NCI-H345 treated with DMSO at 0.1 percent for 48 hours (cell line): ENCODE measurements around the gene RAB3B.
"Not testable (repeated sequence)": the region's sequence is repeated elsewhere in the genome, so short reads cannot be mapped to it uniquely, and the experiment has no call there.

Source experiments
- DNase-seq: peaks from one replicate; lab custom pipeline; 2025; ENCODE audit not compliant: unreplicated experiment; lab: John Stamatoyannopoulos, UW

Gene RAB3B

DNA sequence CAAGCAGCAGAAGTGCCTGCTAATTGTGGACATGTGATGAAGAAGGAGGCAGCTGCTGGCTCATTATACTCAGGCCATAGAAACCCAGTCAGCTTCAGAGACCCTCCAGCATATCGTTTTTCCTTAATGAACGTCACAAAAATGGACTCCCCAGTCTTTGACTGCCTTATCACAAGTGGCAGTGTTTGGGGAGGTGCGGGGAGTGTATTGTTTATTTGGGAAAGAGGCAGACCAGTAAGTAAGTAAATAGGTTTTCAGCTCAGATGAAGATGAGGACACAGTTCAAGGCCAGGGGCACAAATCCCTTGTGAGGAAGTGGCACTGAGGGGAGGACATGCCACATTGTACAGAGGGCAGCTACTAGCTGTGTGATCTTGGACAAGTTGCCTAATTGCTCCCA lies 68.5 kb downstream of the RAB3B start:
- no peak for DNase-seq

DNA sequence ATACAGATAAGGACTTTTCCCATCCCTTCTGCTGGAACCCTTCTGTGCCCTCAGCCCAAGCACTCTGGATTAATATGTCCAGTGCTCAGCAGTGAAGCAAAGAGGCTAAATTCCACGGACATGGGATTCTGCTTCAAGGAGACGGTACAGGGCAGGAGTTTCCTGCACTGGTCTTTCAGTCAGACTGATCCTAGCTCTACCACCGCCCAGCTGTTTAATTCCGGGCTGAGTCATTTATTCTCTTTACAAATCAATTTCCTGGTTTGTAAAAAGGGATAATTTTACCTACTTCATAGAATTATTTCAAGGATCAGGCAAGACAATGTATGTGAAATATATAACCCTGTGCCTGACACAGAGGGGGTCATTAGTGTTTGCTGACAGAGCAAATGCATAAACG lies 70.4 kb downstream of the RAB3B start:
- DNase-seq = no peak

DNA sequence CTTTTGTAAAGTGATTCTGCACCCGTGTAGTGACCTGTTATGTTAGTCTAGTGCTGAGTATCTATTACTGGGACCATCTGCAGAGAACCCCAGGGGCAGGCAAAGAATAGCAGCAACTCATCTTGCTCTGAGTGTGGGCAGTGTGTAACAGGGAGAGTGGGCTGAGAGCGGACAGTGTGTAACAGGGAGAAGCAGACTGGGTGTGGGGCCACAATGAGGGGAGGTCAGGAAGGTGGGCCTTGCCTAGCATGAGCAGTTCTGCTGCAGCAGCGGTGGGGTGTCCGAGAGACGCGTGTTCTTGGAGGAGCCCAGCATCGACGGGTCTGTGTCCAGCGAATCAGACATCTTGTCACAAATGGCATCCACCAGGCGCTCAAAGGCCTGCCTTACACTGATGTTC lies 70.8 kb downstream of the RAB3B start:
- DNase-seq = no peak

DNA sequence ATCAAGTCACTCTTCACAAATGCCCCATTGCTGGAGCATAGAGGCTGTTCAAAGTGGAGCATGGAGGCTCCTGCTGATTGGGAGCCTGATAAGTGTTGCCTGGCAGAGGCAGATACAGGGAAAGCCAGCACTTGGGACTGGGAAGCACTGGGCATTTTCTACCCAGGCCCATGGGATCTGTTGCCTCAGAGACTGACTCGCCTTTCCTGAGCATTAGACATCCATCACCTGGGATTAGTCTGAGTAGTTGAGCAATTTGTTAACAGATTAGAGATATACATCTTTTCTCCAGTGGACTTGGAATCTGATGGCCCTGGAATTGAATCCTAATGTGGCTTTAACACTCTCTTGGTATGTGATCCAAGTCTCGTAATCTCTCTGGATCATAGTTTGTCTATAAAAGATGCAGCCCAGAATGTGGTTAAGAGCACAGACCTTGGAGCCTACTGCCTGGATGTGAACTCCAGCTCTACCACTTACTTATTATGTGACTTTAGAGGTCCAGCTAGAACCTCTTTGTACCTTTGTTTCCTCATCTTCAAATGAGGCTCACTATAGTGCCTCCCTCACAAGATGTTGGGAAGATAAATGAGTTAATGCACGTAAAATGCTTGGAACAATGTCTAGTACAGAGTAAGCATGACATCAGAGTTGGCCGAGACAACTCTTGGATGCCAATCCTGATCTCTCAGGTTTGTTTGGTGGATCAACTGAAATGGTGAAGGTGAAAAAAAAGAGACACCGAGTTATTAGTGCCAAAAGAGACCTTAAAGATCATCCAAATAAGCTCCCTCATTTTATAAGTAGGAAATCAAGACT lies 73.7 kb downstream of the RAB3B start:
- DNase-seq = no peak

DNA sequence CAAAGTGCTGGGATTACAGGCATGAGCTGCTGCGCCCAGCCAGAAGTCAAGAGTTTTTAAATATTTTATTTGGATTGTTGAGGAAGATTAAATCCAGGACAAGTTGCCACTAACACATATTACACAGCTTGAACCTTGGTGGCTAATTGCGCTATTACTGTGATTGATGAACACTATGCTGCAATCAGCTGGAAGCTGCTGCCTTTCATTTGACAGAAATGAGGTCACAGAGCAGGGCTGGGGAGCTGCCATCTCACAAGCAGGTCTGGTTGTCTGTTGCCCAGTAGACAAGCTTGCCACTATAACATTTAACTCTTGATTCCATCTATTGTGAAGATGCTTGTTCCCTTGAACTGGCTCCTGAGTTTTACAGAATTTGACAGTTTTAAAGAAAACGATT lies 74.5 kb downstream of the RAB3B start:
- DNase-seq = no peak

DNA sequence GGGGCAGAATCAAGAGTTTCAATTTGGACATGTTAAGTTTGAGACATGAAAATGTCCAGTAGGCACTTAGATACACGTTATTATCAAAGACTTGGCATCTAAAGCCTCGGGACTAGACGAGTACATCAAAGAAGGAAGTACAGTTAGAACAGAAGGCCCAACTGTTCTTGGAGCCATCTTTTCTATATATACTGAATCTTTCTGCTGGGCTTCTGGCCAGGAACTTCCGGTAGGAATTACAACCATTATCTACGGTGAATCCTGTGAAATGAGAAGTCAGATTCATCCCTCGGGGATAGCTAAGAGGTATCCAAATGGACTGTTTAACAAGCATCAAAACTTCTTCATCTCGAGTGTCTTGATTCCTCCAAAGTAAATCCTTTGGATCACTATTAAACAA lies 77.6 kb downstream of the RAB3B start:
- DNase-seq = no peak

DNA sequence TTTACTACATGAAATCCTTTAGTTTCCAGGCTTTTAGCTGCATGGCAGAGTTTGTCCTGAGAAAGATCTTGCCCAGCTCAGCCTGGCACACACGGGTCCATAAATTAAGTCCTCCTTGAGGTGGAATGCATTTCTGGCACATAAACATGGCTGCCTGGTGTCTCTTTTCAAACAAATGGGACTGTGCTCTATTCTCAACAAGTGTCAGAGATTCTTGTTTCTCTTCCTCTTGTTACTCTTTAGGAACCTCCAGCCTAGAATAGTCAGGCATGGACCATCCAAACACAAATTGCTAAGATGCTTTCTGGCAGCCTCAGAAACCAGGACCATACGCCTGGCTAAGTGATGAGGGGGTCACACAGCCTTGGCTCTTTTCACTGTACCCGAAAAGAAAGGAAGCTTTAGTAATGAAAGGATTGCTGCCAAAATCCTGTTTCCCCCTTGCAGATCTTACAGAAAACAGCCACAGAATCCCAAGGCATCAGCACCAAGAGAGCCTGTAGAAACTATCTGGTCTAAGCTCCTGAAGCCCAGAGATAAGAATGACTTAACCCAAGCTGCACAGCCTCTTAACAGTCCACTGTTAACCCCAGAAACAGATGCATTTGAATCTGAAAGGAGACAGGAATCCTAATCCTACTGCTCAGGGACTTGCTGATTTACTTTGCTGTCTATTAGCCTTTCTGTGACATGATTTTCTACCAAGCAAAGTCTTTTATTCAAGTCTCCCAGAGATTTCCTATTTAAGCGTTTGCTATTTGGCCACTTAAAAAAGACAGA lies 80.1 kb downstream of the RAB3B start:
- DNase-seq = no peak

DNA sequence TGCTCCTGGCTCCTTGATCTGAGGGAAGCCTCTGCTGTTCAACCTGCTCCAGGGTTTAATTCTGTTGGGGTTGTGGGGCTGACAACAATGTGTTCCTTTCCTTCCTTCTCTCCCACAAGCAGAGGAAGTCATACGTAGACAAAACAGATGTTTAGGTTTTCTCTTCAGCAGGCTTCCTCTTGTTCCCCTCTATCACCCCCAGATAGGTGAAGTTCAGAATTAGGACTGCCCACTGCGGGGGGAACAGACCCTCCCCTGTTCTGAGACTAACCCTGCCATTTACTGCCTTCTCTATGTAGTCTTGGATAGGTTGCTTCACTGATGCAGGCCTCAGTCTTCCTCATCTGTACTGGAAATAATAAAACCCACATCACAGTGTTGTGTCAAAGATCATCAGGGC lies 82.0 kb downstream of the RAB3B start:
- DNase-seq = no peak

DNA sequence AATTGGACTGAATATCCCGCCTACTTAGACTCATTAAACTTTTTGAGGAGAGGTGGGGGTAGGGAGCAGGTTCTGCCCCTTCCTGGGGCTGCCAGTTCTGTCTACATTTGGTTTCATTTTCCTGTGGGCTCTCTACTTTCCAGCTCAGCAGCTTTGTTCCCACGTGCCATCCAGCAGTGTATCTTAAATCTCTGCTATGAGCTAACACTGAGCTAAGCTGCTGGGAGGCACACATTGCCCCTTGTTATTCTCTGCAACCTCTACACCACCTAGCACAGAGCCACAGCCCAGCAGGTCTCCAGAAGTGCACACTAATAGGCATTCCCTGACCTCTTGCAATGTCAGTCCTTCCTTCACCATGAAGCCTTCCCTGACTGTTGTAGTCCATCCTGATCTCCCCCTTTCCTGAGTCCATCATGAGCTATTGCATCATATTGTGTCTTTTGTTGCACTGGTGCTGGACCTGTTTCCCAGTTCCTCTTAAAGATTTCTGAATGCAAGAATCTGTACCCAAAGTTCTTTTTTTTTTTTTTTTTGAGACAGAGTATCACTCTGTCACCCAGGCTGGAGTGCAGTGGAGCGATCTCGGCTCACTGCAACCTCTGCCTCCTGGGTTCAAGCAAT lies 83.3 kb downstream of the RAB3B start:
- DNase-seq = no peak

DNA sequence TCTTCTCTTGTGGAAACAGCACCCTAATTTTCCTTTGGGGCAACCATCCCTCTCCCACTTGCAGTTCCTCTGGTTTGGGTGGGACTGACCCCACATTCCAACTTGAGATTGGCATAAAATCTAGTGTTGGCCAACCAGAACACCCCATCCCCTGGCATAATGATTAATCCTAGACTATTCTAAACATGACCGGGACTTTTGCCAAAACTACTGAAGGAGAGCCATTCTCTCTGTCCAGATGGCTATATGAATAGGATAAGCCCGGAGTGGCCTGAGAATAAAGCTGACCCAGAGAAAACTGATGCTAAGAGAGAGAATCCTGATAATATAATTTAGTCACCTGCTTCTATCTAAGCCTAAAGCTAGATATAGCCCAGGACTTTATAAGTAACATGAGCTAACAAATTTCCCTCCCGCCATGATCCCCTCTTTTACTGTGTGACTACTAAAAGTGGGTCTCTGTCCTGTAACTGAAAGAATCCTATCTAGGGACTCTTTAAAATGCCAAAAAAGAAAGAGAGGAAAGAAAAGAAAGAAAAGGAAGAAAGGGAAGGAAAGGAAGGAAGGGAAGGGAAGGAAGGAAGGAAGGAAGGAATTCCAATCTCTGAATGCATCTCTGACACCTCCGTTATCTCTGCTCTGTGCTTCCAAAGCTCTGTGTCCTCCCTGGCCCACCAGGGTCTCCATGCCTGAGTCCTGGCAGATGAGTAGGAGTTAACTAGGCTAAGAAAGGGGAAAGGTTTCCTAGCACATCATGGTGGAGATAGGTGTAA lies 84.0 kb downstream of the RAB3B start:
- DNase-seq = no peak

DNA sequence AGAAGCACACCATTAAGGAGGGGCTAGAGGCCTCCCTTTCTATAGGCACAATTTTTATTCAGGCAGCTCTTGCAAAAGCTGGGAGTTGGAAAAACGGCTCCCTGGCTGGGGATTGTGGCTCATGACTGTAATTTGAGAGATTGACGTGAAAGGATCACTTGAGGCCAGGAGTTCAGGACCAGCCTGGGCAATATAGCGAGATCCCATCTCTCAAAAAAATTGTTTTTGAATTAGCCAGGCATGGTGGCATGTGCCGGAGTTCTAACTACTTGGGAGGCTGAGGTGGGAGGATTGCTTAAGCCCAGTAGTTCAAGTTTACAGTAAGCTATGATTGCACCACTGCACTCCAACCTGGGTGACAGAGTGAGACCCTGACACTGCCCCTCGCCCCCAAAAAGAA lies 88.0 kb downstream of the RAB3B start:
- no peak for DNase-seq

DNA sequence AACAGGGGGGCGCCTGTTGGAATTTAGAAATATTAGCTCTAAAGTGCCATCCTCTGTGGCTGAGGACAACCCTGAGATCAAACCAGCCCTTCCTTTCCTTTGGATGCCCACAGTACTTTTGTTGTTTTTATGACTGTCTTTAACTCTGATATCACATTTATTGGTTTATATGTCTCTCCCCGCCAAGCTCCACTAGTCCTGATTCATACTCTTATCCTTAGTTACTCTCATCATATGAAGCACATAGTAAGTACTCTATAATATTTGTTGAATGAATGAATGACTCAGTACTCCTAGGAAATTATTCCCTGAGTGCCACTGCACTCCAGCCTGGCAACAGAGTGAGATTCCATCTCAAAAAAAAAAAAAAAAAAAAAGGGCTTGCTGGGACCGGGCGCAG lies 89.3 kb downstream of the RAB3B start:
- DNase-seq = no peak

DNA sequence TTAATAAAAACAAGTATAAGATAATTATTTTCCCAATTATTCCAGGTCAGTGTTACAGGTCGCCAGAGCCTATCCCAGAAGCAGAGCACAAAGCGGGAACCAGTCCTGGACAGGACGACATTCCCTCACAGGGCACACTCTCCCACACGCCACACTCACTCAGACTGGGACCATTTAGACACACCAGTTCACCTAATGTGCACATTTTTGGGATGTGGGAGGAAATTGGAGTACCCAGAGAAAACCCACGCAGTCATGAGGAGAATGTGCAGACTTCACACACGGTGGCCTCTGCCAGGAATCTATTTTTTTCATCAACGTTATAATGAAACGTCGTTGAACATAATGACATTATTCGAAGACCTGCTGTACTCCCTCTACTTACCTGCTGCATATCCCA lies 91.5 kb downstream of the RAB3B start:
- DNase-seq = no peak

DNA sequence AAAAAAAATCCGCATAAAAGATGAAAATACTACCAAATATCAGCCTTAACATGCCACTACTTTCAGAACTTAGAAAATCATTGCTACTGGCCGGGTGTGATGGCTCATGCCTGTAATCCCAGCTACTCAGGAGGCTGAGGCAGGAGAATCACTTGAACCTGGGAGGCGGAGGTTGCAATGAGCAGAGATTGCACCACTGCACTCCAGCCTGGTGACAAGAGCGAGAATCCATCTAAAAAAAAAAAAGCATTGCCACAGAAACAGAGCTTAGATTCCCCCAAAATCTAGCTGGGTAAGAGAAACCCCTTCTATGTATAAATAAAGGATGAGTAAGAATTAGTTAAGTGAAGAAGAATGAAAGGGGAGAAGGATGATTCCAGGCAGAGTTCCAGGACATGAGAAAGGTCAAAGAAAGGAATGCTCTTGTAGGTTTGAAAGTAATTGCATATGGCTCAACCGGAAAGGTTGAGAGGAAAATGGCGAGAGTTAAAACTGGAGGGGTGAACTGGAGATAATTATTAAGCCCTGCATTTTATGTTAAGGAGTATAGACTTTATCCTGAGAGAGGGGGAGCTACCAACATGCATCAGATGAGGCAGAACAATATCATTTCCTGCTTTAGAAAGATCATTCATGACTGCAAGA lies 92.3 kb downstream of the RAB3B start:
- no peak for DNase-seq

DNA sequence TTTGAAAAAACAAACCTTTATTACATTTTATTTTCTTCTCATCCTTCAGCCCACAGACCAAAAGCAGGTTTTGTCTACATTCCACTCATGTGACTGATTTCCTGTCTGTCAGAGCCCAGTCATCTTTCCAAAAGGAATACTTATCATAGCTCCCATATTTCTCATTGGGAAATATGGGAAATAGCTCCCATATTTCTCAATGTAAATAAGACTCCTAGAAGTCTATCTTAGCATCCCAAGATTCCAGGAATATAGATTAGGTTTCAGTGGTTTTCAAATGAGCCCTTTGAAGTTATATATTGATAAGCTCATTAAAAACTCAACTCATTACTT lies 92.8 kb downstream of the RAB3B start:
- DNase-seq = no peak

DNA sequence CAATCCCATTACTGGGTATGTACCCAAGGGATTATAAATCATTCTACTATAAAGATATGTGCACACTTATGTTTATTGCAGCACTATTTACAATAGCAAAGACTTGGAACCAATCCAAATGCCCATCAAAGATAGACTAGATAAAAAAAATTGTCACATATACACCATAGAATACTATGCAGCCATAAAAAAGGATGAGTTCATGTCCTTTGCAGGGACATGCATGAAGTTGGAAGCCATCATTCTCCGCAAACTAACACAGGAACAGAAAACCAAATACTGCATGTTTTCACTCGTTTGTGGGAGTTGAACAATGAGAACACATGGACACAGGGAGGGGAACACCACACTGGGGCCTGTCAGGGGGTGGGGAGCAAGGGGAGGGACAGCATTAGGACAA lies 95.8 kb downstream of the RAB3B start:
- not testable (repeated sequence) for DNase-seq

DNA sequence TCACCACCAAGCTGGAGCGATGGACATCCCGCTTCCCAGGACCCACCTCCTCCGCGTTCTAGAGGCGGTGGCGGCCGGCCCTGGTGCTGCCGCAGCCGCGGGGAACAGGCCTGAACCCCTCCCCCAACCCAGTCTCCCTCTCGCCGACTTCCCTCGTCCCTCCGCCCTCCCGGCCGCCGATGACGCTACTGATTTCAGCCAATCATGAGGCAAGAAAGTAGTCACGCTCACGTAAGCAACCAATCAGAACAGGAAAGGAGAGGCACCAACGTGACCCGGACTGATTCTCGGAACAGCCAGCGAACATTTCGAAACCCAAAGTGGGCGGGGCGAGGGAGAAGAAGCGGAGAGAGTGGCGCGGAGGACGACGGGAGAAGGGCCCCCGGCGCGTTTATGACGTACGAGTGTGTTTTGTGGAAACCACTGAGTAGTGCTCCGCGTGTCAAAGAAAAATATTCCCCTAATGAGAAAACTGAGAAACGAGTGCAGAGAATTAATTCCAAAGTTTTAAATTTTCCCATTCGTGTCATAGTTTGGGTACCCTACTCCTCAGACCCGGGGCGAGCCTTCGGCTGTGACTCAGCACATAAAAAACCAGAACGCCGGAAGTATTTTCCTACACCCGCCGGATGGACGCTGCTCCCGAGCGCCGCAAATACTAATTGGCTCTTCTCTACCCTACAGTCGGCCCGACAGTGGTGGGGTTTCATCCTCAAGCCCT lies 111.7 kb downstream of the RAB3B start, which contains the start of gene NRDC:
Gene NRDC (minus strand): TSS at position 112 of the 721 bp plus-strand sequence. CDS start 112 bp downstream, outside the sequence.
- peak; percentile 99 for DNase-seq

DNA sequence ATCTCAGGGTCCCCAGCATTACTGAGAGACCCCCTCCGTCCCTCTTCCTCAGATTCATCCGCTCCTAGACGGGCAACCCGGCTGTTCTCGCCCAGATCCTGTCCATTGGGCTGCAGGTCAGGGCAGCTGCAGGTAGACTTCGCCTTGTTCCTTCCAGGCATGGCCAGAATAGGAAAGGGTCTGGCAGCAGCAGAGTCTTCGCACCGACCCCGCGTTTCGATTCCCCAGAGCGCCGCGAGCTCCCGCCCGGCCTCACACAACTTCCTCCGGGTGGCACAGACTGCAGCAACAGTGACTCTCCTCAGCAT lies 112.2 kb downstream of the RAB3B start:
- DNase-seq = no peak

DNA sequence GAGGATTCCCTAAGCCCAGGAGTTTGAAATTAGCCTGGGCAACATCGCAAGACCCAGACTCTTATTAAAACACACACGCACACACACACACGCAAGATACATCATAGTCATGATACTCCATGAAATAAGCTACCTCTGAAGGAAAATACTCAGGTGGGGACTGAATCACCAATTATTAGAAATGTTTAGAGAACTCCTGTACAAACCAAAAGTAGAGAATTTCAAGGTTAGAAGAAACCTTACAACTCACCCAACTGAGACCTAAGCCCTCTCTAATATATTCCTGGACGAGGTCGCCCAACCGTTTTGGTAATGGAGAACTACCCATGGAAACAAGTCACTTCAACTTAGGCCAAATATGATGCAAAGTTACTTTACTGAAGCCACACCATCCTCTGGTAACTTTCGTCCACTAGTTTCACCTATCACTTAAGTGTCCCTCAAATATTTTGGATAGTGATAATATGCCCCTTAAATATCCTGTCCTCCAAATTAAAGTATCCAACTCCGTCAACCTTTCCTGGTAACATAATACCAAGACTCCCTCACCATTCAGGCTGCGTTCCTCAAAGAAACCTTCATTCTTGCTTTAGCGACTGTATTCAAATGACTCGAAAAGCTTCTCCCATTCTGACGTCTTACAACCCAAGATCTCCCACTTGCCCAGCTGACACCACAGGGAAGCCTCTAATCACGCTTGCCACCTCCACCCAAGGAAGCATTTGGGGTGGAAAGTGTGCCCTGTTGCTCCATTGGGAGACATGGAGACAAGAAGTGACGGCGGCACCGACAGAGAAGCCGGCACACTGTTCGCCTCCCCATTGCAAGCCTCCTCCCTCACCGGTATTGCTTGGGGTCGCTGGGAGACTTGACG lies 112.8 kb downstream of the RAB3B start:
- DNase-seq = no peak
